ENCODE measurements around the gene AAGAB. TPM values are rescaled to one million over a fixed set of nuclear protein-coding genes. Genes with fewer than 3 reads are reported as not detected.

AAGAB gene
- total RNA-seq, 3 donors from 2014 or later (not counting 1 experiment from before 2014, with no cell fraction given), result 41.1 to 44.3 (median 42.5) TPM

GRCh38 chr15:67267951-67268941 is 13.8 kb upstream of the AAGAB start:
- Histone ChIP-seq H3K27me3 (ENCODE audit: control insufficient read depth, insufficient read depth, low read length) (no peaks in the 10 kb centered on the region), H3K4me1 (ENCODE audit: control insufficient read depth, insufficient read depth, low read length) (no peaks in the 10 kb centered on the region), H3K9me3 (ENCODE audit: control insufficient read depth, insufficient read depth, low read length) (no peaks in the 10 kb centered on the region), H3K27ac (ENCODE audit: low read length) (no peak overlapping the region), H3K4me3 (ENCODE audit: low read length) (no peak overlapping the region), H3K36me3 (ENCODE audit: control insufficient read depth, insufficient read depth, low read length) (no peaks in the 10 kb centered on the region)
- TF ChIP-seq, protein P1, sequence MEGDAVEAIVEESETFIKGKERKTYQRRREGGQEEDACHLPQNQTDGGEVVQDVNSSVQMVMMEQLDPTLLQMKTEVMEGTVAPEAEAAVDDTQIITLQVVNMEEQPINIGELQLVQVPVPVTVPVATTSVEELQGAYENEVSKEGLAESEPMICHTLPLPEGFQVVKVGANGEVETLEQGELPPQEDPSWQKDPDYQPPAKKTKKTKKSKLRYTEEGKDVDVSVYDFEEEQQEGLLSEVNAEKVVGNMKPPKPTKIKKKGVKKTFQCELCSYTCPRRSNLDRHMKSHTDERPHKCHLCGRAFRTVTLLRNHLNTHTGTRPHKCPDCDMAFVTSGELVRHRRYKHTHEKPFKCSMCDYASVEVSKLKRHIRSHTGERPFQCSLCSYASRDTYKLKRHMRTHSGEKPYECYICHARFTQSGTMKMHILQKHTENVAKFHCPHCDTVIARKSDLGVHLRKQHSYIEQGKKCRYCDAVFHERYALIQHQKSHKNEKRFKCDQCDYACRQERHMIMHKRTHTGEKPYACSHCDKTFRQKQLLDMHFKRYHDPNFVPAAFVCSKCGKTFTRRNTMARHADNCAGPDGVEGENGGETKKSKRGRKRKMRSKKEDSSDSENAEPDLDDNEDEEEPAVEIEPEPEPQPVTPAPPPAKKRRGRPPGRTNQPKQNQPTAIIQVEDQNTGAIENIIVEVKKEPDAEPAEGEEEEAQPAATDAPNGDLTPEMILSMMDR (IDR thresholded peaks at IDR 0.05), result no peak
- Mint-ChIP-seq H3K4me1 (no peaks in the 10 kb centered on the region), H3K27ac (no peak overlapping the region), H3K9me3 (no peaks in the 10 kb centered on the region), H3K27me3 (ENCODE audit: low read depth in 2 of 2) (peaks cover 12 to 19% of the 10 kb centered on the region in 2 donors), H3K4me3 (no peak overlapping the region), H3K36me3 (no peaks in the 10 kb centered on the region)
- WGBS (ENCODE audit: insufficient coverage), result 89% methylated on average over 8 of the region's 9 CpGs
- intact Hi-C loops (cut with micrococcal nuclease), result no loop called here
- DNase-seq (no peak), ATAC-seq (no peak)

GRCh38 chr15:67267440-67267839 is 13.0 kb upstream of the AAGAB start:
- Mint-ChIP-seq H3K4me3 (no peak overlapping the region), H3K9me3 (no peaks in the 10 kb centered on the region), H3K4me1 (no peaks in the 10 kb centered on the region), H3K36me3 (no peaks in the 10 kb centered on the region), H3K27me3 (ENCODE audit: low read depth in 2 of 2) (peaks cover 11 to 15% of the 10 kb centered on the region in 2 donors), H3K27ac (no peak overlapping the region)
- intact Hi-C loops (cut with micrococcal nuclease), result no loop called here
- Histone ChIP-seq H3K9me3 (ENCODE audit: control insufficient read depth, insufficient read depth, low read length) (no peaks in the 10 kb centered on the region), H3K36me3 (ENCODE audit: control insufficient read depth, insufficient read depth, low read length) (no peaks in the 10 kb centered on the region), H3K27me3 (ENCODE audit: control insufficient read depth, insufficient read depth, low read length) (no peaks in the 10 kb centered on the region), H3K4me1 (ENCODE audit: control insufficient read depth, insufficient read depth, low read length) (no peaks in the 10 kb centered on the region), H3K27ac (ENCODE audit: low read length) (no peak overlapping the region), H3K4me3 (ENCODE audit: low read length) (no peak overlapping the region)
- WGBS (ENCODE audit: insufficient coverage), result 87% methylated on average over 3 of the region's 3 CpGs
- ATAC-seq (no peak), DNase-seq (no peak)
- TF ChIP-seq, protein P1 (IDR thresholded peaks at IDR 0.05), result no peak

DNA sequence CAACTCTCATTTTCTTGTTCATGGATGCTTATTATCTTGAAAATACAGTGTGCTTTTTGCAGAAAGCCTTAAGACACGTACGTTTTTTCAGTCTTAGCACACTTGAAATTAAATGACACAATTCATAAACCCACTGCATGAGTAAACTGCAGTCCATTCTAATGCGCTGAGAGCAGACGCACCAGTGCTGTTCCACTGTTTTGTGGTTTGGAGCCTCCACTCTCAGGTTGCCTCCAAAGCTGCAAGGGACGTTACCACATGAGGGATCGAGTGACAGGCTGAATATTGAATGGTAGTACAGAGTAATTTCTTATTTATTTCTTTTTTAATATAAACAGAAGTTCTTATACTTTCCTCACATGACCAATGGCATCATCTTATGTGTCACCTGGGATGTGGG is 12.4 kb upstream of the AAGAB start:
- no peaks in the 10 kb centered on the region for H3K4me1 ChIP-seq (ENCODE audit: control insufficient read depth, insufficient read depth, low read length)
- TF ChIP-seq, protein P1 (IDR thresholded peaks at IDR 0.05), result no peak
- no peaks in the 10 kb centered on the region for H3K27me3 ChIP-seq (ENCODE audit: control insufficient read depth, insufficient read depth, low read length)
- no peaks in the 10 kb centered on the region for H3K9me3 Mint-ChIP-seq
- H3K4me3 ChIP-seq (ENCODE audit: low read length), result no peak overlapping the region
- no peak overlapping the region for H3K27ac Mint-ChIP-seq
- DNase-seq (no peak), ATAC-seq (no peak)
- intact Hi-C loops (cut with micrococcal nuclease), result no loop called here
- H3K4me1 Mint-ChIP-seq, result no peaks in the 10 kb centered on the region
- WGBS (ENCODE audit: insufficient coverage), result 94% methylated on average over 4 of the region's 6 CpGs
- H3K27ac ChIP-seq (ENCODE audit: low read length), result no peak overlapping the region
- H3K4me3 Mint-ChIP-seq, result no peak overlapping the region
- H3K9me3 ChIP-seq (ENCODE audit: control insufficient read depth, insufficient read depth, low read length), result no peaks in the 10 kb centered on the region
- peaks cover 9% of the 10 kb centered on the region in 2 donors for H3K27me3 Mint-ChIP-seq (ENCODE audit: low read depth in 2 of 2)
- no peaks in the 10 kb centered on the region for H3K36me3 Mint-ChIP-seq
- no peaks in the 10 kb centered on the region for H3K36me3 ChIP-seq (ENCODE audit: control insufficient read depth, insufficient read depth, low read length)

Data from natural killer cell (primary cell).